Immature natural killer cell (primary cell): Measurements from ENCODE around the gene PARD6G. TPM values are rescaled to one million over a fixed set of nuclear protein-coding genes. Genes with fewer than 3 reads are reported as not detected.
A peak's percentile ranks its signal among the peaks of the same experiment; 100 is the strongest.
"Not testable (repeated sequence)": the region's sequence is repeated elsewhere in the genome, so short reads cannot be mapped to it uniquely, and the experiment has no call there.

ENCODE experiments used
- DNase-seq, 3 donors: peaks; one replicate each; pipeline ENCODE4 v3.0.0; 2022; ENCODE audit warnings: mixed read lengths in 1 of 3
- H3K27ac Mint-ChIP-seq, 6 donors: one replicate each; pipeline ENCODE4 v1.8.0; 2020; ENCODE audit warnings: mixed read lengths in 6 of 6, mild to moderate bottlenecking in 5 of 6, inconsistent platforms in 4 of 6, moderate library complexity in 3 of 6
- H3K27me3 Mint-ChIP-seq, 3 donors: one replicate each; pipeline ENCODE4 v1.8.0; 2020 to 2021; ENCODE audit warnings: low read depth in 3 of 3, mild to moderate bottlenecking in 3 of 3, mixed read lengths in 3 of 3, moderate library complexity in 3 of 3, inconsistent platforms in 1 of 3
- H3K36me3 Mint-ChIP-seq, 3 donors: one replicate each; pipeline ENCODE4 v1.8.0; 2020; ENCODE audit warnings: mixed read lengths in 3 of 3, inconsistent platforms in 2 of 3, mild to moderate bottlenecking in 2 of 3
- H3K4me1 Mint-ChIP-seq, 2 donors: one replicate each; pipeline ENCODE4 v1.8.0; 2020; ENCODE audit warnings: inconsistent platforms in 2 of 2, mild to moderate bottlenecking in 2 of 2, mixed read lengths in 2 of 2, moderate library complexity in 1 of 2
- H3K4me3 Mint-ChIP-seq, 5 donors: one replicate each; pipeline ENCODE4 v1.8.0; 2020; ENCODE audit warnings: mild to moderate bottlenecking in 5 of 5, mixed read lengths in 5 of 5, inconsistent platforms in 3 of 5, moderate library complexity in 3 of 5
- H3K9me3 Mint-ChIP-seq, 6 donors: one replicate each; pipeline ENCODE4 v1.8.0; 2020; ENCODE audit warnings: mild to moderate bottlenecking in 6 of 6, mixed read lengths in 6 of 6, inconsistent platforms in 4 of 6, moderate library complexity in 3 of 6
- polyA plus RNA-seq, 3 donors: library from polyadenylated mRNA; unstranded; fragments of 300-500 nt; fragmentation: Illumina TruSeq; gene quantifications; one replicate each; pipeline ENCODE4 v1.2.3, GENCODE V29; 2021

The PARD6G gene
- polyA plus RNA-seq, 3 donors from 2014 or later: 0.06 to 0.34 TPM; not detected in 1

DNA sequence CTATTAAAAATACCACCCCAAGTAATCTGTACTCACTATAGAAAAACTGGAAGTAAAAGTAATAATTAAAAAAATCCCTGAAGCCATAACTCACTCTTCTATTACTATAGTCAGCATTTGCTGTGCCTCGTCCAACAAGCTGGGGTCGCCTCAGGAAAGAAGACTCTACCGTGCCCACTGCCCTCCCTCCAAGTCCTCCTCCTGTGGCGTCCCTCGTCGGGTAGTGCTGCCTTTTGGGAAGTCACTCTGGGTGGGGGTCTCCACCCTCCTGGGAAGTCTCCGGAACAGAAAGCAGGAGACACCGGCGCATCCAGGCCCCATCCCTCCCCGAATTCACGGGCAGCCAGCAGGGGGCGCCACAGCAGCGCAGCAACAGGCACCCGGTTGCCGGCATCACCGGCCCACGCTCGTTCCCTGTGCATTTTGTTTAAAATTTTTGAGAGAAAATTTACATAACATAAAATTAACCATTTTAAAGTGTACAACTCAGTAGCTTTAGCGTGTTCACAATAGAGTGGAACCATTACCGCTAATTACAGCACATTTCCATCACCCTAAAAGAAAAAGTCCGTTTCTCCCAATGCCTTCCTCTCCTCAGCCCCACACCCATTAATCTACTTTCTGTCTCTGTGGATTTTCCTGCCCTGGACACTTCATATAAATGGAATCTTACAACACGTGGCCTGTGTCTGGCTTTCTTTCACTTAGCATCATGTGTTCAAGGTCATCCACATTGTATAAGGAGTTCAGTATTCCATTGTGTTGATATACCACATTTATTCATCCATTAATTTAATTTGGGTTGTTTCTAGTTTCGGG lies 76.1 kb downstream of the PARD6G start:
- H3K27me3 Mint-ChIP-seq: peaks cover 9 to 34% (median 10%) of the 10 kb centered on the region in 3 donors
- H3K4me1 Mint-ChIP-seq: peaks cover 21 to 23% of the 10 kb centered on the region in 2 donors
- peak in 1 of 3 donors; percentile 61 for DNase-seq
- peak overlapping the region in 4 of 6 donors; percentile 18 to 77 (median 34) for H3K27ac Mint-ChIP-seq
- peak overlapping the region in 2 of 5 donors; percentile 42 to 63 for H3K4me3 Mint-ChIP-seq
- H3K9me3 Mint-ChIP-seq: peaks cover 0 to 6% (median under 1%) of the 10 kb centered on the region in 6 donors
- H3K36me3 Mint-ChIP-seq: no peaks in the 10 kb centered on the region

DNA sequence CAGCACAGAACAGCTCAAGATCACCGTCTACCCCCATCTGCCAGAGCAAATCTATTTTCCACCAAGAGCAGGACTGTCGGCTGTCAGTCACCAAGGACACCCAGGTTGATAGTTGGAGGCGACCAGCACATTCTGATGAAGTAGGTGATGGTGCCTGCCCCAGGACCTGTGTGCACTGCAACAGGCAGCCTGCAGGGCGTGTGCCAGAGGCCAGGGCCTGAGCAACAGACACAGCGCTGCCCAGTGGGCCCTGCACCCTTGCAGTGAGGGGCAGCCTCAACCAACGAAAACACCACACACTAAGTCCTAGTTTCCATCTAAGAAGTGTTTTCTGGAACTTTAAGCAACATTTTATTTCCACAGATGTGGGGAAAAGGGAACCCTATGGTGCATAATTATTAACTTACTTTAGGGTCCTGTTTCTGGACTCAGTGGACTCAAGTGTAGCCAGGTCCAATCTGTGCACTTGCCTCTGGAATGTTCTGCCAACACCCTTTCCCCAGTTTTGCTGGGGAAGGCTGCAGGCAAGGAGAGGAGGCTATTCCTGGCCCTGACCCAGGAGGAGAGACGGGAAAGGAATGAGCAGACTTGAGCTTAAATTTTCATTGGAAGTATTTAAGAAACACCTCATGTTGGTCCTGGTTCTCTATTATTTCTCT lies 76.8 kb downstream of the PARD6G start:
- Mint-ChIP-seq H3K9me3 (peaks cover 0 to 7% (median under 1%) of the 10 kb centered on the region in 6 donors), H3K27ac (peak overlapping the region in 1 of 6 donors; percentile 77), H3K4me3 (no peak overlapping the region), H3K27me3 (peaks cover 7 to 31% (median 8%) of the 10 kb centered on the region in 3 donors), H3K36me3 (no peaks in the 10 kb centered on the region), H3K4me1 (peaks cover 14 to 17% of the 10 kb centered on the region in 2 donors)
- no peak for DNase-seq

DNA sequence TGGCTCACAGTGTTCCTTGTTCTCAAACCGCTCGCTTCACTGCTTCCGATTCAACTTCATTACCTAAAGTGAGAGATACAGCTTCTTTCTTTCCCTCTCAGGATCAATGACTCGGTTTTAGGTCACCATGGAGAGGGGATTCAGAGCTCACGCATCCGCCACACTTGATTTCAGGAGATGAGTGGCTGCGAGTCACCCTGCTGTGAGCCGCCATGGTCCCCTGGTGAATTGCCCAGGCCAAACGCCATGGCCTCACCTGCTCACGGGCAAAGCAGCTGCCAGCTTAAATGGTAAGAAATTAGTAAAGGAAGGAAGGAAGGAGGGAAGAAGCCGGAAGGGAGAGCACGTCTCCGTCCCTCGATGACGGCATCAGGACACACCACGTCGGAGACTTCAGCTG lies 77.7 kb downstream of the PARD6G start:
- no peak overlapping the region for H3K27ac Mint-ChIP-seq
- peaks cover 0 to 3% (median 0%) of the 10 kb centered on the region in 3 donors for H3K36me3 Mint-ChIP-seq
- H3K4me1 Mint-ChIP-seq: peaks cover 6 to 9% of the 10 kb centered on the region in 2 donors
- peaks cover 1 to 22% (median 6%) of the 10 kb centered on the region in 3 donors for H3K27me3 Mint-ChIP-seq
- no peak for DNase-seq
- H3K4me3 Mint-ChIP-seq: no peak overlapping the region
- H3K9me3 Mint-ChIP-seq: peaks cover 4 to 13% (median 6%) of the 10 kb centered on the region in 6 donors

DNA sequence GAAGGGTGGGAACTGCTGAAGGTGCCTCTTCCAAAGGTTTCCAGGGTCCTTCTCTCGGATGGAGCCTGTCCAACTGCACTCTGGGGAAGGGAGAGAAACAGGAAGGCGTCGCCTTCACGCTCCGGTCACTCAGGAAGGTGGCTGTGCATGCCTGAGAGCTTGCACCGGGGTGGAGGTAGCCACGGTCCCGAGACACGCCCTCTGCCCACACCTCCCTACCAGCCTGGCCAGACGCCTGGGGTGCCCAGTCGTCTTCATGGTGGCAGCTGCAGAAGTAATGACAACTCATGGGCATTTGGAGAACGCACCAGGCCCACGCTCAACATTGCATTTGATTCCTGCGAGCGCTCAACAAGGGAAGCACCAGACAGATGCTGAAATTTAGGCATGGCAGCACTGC lies 78.3 kb downstream of the PARD6G start:
- DNase-seq: no peak
- Mint-ChIP-seq H3K9me3 (peaks cover 8 to 18% (median 9%) of the 10 kb centered on the region in 6 donors), H3K4me3 (no peak overlapping the region), H3K4me1 (peaks cover 6 to 9% of the 10 kb centered on the region in 2 donors), H3K36me3 (peaks cover 0 to 5% (median 0%) of the 10 kb centered on the region in 3 donors), H3K27me3 (peaks cover 1 to 22% (median 11%) of the 10 kb centered on the region in 3 donors), H3K27ac (no peak overlapping the region)

DNA sequence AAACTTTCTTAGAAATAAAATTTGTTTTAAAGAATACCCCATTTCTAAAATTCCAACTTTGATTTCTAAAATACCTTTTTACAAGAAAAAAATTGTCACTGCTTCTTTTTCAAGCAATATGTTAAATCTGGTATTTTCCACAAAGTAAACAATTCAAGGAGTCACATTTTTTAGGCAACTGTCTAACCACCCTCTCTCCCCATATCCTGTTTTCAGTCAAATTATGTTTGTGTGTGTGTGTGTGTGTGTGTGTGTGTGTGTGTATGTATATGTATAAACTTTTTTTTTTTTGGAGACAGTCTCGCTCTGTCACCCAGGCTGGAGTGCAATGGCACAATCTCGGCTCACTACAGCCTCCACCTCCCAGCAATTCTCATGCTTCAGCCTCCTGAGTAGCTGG lies 79.0 kb downstream of the PARD6G start:
- peaks cover 6 to 9% of the 10 kb centered on the region in 2 donors for H3K4me1 Mint-ChIP-seq
- no peak overlapping the region for H3K4me3 Mint-ChIP-seq
- peaks cover 8 to 18% (median 10%) of the 10 kb centered on the region in 6 donors for H3K9me3 Mint-ChIP-seq
- DNase-seq: no peak
- H3K27me3 Mint-ChIP-seq: peaks cover 3 to 22% (median 11%) of the 10 kb centered on the region in 3 donors
- peaks cover 0 to 5% (median 0%) of the 10 kb centered on the region in 3 donors for H3K36me3 Mint-ChIP-seq
- H3K27ac Mint-ChIP-seq: no peak overlapping the region

DNA sequence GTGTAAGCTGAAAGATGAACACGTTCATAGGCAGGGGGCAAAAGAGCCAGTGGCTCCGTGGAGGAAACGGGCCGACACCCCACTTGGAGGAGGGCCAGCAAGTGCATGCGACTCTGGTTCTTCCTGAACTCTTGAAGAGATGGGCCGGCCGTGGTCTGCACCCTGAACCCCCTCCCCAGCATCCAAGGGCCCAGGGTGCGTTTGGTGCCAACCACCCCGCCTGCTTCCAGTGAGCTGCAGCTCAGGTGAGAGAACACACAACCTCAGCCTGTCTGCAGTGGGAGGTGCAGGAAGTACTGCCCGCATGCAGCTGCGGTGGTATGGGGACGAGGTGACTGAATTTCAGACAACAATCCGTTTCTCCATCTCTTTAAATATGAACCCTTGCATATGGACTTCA lies 79.4 kb downstream of the PARD6G start:
- Mint-ChIP-seq H3K27me3 (peaks cover 4 to 19% (median 11%) of the 10 kb centered on the region in 3 donors), H3K36me3 (peaks cover 0 to 5% (median 0%) of the 10 kb centered on the region in 3 donors), H3K27ac (no peak overlapping the region), H3K9me3 (peaks cover 8 to 21% (median 10%) of the 10 kb centered on the region in 6 donors), H3K4me1 (peaks cover 6 to 9% of the 10 kb centered on the region in 2 donors), H3K4me3 (no peak overlapping the region)
- no peak for DNase-seq

DNA sequence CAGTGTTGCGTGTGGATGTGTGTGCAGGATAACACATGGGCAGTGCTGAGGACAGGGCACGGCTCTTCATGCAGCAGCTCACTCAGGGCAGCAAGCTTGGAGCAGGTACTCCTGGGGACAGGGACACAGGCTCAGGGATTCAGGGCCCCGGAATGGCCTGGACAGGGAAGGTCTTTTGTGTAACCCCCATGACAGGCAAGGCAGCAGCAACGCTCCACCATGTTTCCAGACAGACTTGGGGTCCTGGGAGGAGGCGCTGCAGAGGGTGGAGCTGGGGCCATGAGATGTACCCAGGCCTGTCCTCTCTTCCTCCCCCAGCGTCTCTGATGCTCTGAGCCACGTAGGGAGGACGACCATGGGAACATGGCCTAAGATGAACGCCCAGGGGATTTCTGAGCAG lies 80.0 kb downstream of the PARD6G start:
- no peak for DNase-seq
- H3K36me3 Mint-ChIP-seq: peaks cover 0 to 5% (median 0%) of the 10 kb centered on the region in 3 donors
- H3K4me1 Mint-ChIP-seq: peaks cover 6 to 9% of the 10 kb centered on the region in 2 donors
- H3K27ac Mint-ChIP-seq: no peak overlapping the region
- H3K9me3 Mint-ChIP-seq: peaks cover 8 to 21% (median 10%) of the 10 kb centered on the region in 6 donors
- no peak overlapping the region for H3K4me3 Mint-ChIP-seq
- peaks cover 4 to 16% (median 14%) of the 10 kb centered on the region in 3 donors for H3K27me3 Mint-ChIP-seq

DNA sequence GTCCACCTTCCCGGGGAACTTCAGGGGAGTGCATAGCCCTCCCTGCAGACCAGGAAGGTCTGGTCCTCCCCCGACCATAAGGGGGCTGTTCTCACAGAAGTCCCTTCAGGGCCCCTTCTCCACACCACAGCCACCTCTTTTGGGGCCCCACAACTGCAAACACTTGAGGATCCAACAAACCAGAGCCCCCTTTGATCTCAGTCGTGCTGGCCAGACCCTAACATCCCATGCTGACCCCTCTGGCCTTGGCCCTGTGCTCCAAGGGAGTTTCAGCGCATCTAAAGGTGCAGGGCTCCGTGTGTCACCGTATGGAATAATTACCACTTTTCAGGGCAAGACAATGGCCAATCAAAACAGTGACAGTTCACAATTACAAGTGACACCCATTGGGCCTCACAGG lies 80.6 kb downstream of the PARD6G start:
- H3K9me3 Mint-ChIP-seq: peaks cover 8 to 21% (median 10%) of the 10 kb centered on the region in 6 donors
- H3K27me3 Mint-ChIP-seq: peaks cover 4 to 14% (median 11%) of the 10 kb centered on the region in 3 donors
- no peak overlapping the region for H3K27ac Mint-ChIP-seq
- H3K4me3 Mint-ChIP-seq: no peak overlapping the region
- peaks cover 0 to 5% (median 0%) of the 10 kb centered on the region in 3 donors for H3K36me3 Mint-ChIP-seq
- H3K4me1 Mint-ChIP-seq: peaks cover 5 to 6% of the 10 kb centered on the region in 2 donors
- no peak for DNase-seq

DNA sequence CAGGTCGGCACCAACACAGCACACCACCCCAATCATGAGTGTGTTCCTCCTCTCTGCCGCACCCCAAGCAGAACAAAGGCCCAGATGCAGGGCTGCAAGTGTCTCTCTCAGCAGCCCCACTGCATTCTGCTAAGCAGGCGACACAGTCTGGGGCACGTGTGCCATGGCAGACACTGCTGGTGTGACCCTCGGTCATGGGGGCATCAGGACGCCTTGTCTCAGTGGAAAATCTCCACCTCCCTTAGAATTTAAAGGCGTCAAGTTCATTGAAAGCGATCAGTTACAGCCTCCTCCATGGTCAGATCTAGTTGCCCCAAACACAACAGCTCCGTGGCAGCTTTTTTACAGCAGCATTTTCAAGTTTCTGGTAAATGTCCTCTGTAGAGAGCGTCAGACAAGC lies 81.1 kb downstream of the PARD6G start:
- H3K4me1 Mint-ChIP-seq: peaks cover under 1 to 2% of the 10 kb centered on the region in 2 donors
- DNase-seq: no peak
- peaks cover 0 to 5% (median 0%) of the 10 kb centered on the region in 3 donors for H3K36me3 Mint-ChIP-seq
- no peak overlapping the region for H3K4me3 Mint-ChIP-seq
- peaks cover 8 to 21% (median 10%) of the 10 kb centered on the region in 6 donors for H3K9me3 Mint-ChIP-seq
- peaks cover 4 to 14% (median 9%) of the 10 kb centered on the region in 3 donors for H3K27me3 Mint-ChIP-seq
- no peak overlapping the region for H3K27ac Mint-ChIP-seq

DNA sequence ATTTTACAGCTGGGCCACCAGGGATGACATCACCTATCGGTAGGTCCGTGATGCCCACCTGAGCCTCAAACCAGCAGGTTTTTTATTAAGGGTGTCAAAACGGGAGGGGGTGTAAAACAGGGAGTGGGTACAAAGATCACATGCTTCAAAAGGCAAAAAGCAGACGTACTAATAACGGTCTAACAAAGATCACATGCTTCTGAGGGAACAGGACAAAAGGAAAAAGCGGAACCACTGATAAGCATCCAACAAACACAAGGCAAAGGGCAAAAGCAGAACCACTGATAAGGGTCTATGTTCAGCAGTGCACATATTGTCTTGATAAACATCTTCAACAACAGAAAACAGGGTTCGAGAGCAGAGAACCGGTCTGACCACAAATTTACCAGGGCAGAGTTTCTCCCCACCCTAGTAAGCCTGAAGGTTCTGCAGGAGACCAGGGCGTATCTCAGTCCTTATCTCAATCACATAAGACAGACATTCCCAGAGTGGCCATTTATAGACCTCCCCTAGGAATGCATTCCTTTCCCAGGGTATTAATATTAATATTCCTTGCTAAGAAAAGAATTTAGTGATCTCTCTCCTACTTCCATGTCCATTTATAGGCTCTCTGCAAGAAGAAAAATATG lies 82.5 kb downstream of the PARD6G start:
- peak overlapping the region in 1 of 5 donors; percentile 3 for H3K4me3 Mint-ChIP-seq
- H3K27me3 Mint-ChIP-seq: peaks cover 5 to 14% (median 10%) of the 10 kb centered on the region in 3 donors
- not testable (repeated sequence) for H3K4me1 Mint-ChIP-seq, H3K36me3 Mint-ChIP-seq, DNase-seq, H3K27ac Mint-ChIP-seq
- H3K9me3 Mint-ChIP-seq: peaks cover 8 to 21% (median 10%) of the 10 kb centered on the region in 6 donors

DNA sequence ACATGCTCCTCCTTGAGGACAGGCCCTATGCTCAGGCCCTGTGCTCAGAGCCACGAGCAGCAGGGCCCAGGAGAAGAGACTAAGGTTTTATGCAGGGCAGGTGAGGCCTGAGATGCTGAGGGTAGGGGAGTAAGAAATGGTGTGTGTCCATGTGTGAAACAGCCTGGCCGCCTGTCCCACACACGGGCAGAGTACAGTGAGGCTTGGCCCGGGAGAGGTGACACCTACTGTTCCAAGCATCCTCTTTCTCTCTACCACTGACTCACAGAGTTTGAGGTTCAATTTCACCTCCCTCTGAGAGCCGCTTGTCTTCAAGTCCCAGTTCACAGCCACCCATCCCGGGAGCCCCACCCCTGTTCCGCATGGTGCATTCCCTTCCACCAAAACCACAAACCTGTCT lies 84.1 kb downstream of the PARD6G start:
- DNase-seq: no peak
- Mint-ChIP-seq H3K4me1 (peaks cover 0 to 2% of the 10 kb centered on the region in 2 donors), H3K9me3 (peaks cover 8 to 21% (median 10%) of the 10 kb centered on the region in 6 donors), H3K27ac (no peak overlapping the region), H3K4me3 (no peak overlapping the region), H3K27me3 (peaks cover 5 to 10% (median 7%) of the 10 kb centered on the region in 3 donors), H3K36me3 (peaks cover 0 to 5% (median 0%) of the 10 kb centered on the region in 3 donors)

DNA sequence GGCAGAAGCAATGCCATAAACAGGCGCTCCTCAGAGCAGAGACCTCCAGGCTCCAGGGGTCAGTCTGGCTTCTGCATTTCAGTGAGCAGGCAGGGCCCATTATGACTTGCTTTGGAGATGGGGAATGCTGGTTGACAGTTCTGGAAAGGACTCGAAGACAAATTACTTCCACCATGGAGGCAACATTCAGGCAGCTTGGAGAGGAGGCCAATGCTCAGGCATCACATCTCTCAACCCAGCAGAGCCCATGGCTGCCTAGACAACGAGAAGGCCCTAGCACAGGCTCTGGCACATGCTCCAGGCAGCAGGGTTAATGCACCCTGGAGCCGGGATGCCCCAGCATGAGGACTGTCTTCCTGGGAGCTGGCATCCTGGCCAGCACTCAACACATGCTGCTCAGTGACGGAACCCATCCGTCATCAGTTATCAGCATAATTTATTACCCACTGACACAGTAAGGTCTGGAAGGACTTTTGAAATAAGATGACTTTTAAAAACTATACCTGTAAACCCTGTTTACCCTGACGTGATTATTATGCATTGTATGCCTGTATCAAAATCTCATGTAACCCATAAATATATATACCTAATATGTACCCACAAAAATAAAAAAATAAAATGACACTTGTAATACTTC lies 85.4 kb downstream of the PARD6G start:
- Mint-ChIP-seq H3K9me3 (peaks cover 6 to 21% (median 10%) of the 10 kb centered on the region in 6 donors), H3K4me3 (no peak overlapping the region), H3K4me1 (peaks cover 0 to 2% of the 10 kb centered on the region in 2 donors), H3K27me3 (peaks cover 7 to 12% (median 9%) of the 10 kb centered on the region in 3 donors), H3K36me3 (peaks cover 0 to 5% (median 0%) of the 10 kb centered on the region in 3 donors), H3K27ac (no peak overlapping the region)
- no peak for DNase-seq
